ENCODE measurements around the gene UBQLN2.
"Not testable (repeated sequence)": the region's sequence is repeated elsewhere in the genome, so short reads cannot be mapped to it uniquely, and the experiment has no call there.

The UBQLN2 gene

GRCh38 chrX:56588397-56589188 lies 25.2 kb downstream of the UBQLN2 start:
- no peak overlapping the region for H2AFZ ChIP-seq (ENCODE audit: low read length)
- no peaks in the 10 kb centered on the region for H3K79me2 ChIP-seq (ENCODE audit: insufficient read depth, low read length)
- no peak overlapping the region for H3K27ac ChIP-seq (ENCODE audit: low read depth, low read length, poor library complexity, severe bottlenecking)
- no peak overlapping the region for H3K9ac ChIP-seq (ENCODE audit: low read length)
- H3K4me1 ChIP-seq (ENCODE audit: insufficient read depth, low read length, severe bottlenecking): no peaks in the 10 kb centered on the region
- no peak overlapping the region for H3K4me2 ChIP-seq (ENCODE audit: low read length)
- H4K20me1 ChIP-seq (ENCODE audit: insufficient read depth, low read length): no peaks in the 10 kb centered on the region
- H3K27me3 ChIP-seq (ENCODE audit: insufficient read depth, low read length): no peaks in the 10 kb centered on the region
- H3K9me2 ChIP-seq (ENCODE audit: low read depth, low read length): no peaks in the 10 kb centered on the region
- H3K36me3 ChIP-seq (ENCODE audit: insufficient read depth, low read length): no peaks in the 10 kb centered on the region; the same call in 1 of the 2 replicates
- no peaks in the 10 kb centered on the region for H3F3A ChIP-seq (ENCODE audit: insufficient read depth, low read length)
- H3K4me3 ChIP-seq (ENCODE audit: low read depth, low read length, poor library complexity, severe bottlenecking): no peak overlapping the region
- TF ChIP-seq EZH2 (IDR thresholded peaks at IDR 0.05; ENCODE audit: borderline replicate concordance, low read length): no peak
- TF ChIP-seq CTCF (IDR thresholded peaks at IDR 0.05; ENCODE audit: low read length): no peak
- no peaks in the 10 kb centered on the region for H3K9me3 ChIP-seq (ENCODE audit: low read length)

GRCh38 chrX:56591830-56592229 lies 28.4 kb downstream of the UBQLN2 start:
- not testable (repeated sequence) for H3K79me2 ChIP-seq (ENCODE audit: insufficient read depth, low read length); H3K4me2 ChIP-seq (ENCODE audit: low read length); H3K9me3 ChIP-seq (ENCODE audit: low read length); H3F3A ChIP-seq (ENCODE audit: insufficient read depth, low read length); H3K36me3 ChIP-seq (ENCODE audit: insufficient read depth, low read length); H3K4me3 ChIP-seq (ENCODE audit: low read depth, low read length, poor library complexity, severe bottlenecking); H4K20me1 ChIP-seq (ENCODE audit: insufficient read depth, low read length); H3K27ac ChIP-seq (ENCODE audit: low read depth, low read length, poor library complexity, severe bottlenecking); H3K27me3 ChIP-seq (ENCODE audit: insufficient read depth, low read length); H3K9ac ChIP-seq (ENCODE audit: low read length); H2AFZ ChIP-seq (ENCODE audit: low read length); H3K4me1 ChIP-seq (ENCODE audit: insufficient read depth, low read length, severe bottlenecking); H3K9me2 ChIP-seq (ENCODE audit: low read depth, low read length)

GRCh38 chrX:56600141-56600540 lies 36.7 kb downstream of the UBQLN2 start:
- H2AFZ ChIP-seq (ENCODE audit: low read length): no peak overlapping the region
- H3K27me3 ChIP-seq (ENCODE audit: insufficient read depth, low read length): no peaks in the 10 kb centered on the region
- H3K36me3 ChIP-seq (ENCODE audit: insufficient read depth, low read length): no peaks in the 10 kb centered on the region; the same call in 1 of the 2 replicates
- H3K9ac ChIP-seq (ENCODE audit: low read length): no peak overlapping the region
- no peak overlapping the region for H3K27ac ChIP-seq (ENCODE audit: low read depth, low read length, poor library complexity, severe bottlenecking)
- no peaks in the 10 kb centered on the region for H3K4me1 ChIP-seq (ENCODE audit: insufficient read depth, low read length, severe bottlenecking)
- H3K9me2 ChIP-seq (ENCODE audit: low read depth, low read length): no peaks in the 10 kb centered on the region
- H3K79me2 ChIP-seq (ENCODE audit: insufficient read depth, low read length): no peaks in the 10 kb centered on the region
- no peaks in the 10 kb centered on the region for H3K9me3 ChIP-seq (ENCODE audit: low read length)
- H4K20me1 ChIP-seq (ENCODE audit: insufficient read depth, low read length): no peaks in the 10 kb centered on the region
- H3F3A ChIP-seq (ENCODE audit: insufficient read depth, low read length): no peaks in the 10 kb centered on the region
- no peak for TF ChIP-seq EZH2 (IDR thresholded peaks at IDR 0.05; ENCODE audit: borderline replicate concordance, low read length)
- no peak for TF ChIP-seq CTCF (IDR thresholded peaks at IDR 0.05; ENCODE audit: low read length)
- H3K4me2 ChIP-seq (ENCODE audit: low read length): no peak overlapping the region
- H3K4me3 ChIP-seq (ENCODE audit: low read depth, low read length, poor library complexity, severe bottlenecking): no peak overlapping the region

- no peak overlapping the region for H3K4me3 ChIP-seq (ENCODE audit: low read depth, low read length, poor library complexity, severe bottlenecking)
These were observed 37.6 kb downstream of the UBQLN2 start for GRCh38 chrX:56600987-56601386.

More at GRCh38 chrX:56600987-56601386, 37.6 kb downstream of the UBQLN2 start:
- Histone ChIP-seq H2AFZ (ENCODE audit: low read length) (no peak overlapping the region), H3K79me2 (ENCODE audit: insufficient read depth, low read length) (no peaks in the 10 kb centered on the region), H3F3A (ENCODE audit: insufficient read depth, low read length) (no peaks in the 10 kb centered on the region), H3K36me3 (ENCODE audit: insufficient read depth, low read length) (no peaks in the 10 kb centered on the region; the same call in 1 of the 2 replicates), H3K27ac (ENCODE audit: low read depth, low read length, poor library complexity, severe bottlenecking) (no peak overlapping the region), H3K4me2 (ENCODE audit: low read length) (no peak overlapping the region), H3K27me3 (ENCODE audit: insufficient read depth, low read length) (no peaks in the 10 kb centered on the region), H3K9ac (ENCODE audit: low read length) (no peak overlapping the region), H3K9me2 (ENCODE audit: low read depth, low read length) (no peaks in the 10 kb centered on the region), H3K4me1 (ENCODE audit: insufficient read depth, low read length, severe bottlenecking) (no peaks in the 10 kb centered on the region), H3K9me3 (ENCODE audit: low read length) (no peaks in the 10 kb centered on the region), H4K20me1 (ENCODE audit: insufficient read depth, low read length) (no peaks in the 10 kb centered on the region)
- no peak for TF ChIP-seq CTCF (IDR thresholded peaks at IDR 0.05; ENCODE audit: low read length)
- TF ChIP-seq EZH2 (IDR thresholded peaks at IDR 0.05; ENCODE audit: borderline replicate concordance, low read length): no peak

Measured in OCI-LY1 (cell line).